IPS-11a (cell line): ENCODE results near the gene PVALB.

Experiments
- H3K4me3 ChIP-seq: one replicate; pipeline ENCODE4 v1.5.1; 2013; ENCODE audit warnings: low read depth, low read length, control low read depth

PVALB gene

DNA sequence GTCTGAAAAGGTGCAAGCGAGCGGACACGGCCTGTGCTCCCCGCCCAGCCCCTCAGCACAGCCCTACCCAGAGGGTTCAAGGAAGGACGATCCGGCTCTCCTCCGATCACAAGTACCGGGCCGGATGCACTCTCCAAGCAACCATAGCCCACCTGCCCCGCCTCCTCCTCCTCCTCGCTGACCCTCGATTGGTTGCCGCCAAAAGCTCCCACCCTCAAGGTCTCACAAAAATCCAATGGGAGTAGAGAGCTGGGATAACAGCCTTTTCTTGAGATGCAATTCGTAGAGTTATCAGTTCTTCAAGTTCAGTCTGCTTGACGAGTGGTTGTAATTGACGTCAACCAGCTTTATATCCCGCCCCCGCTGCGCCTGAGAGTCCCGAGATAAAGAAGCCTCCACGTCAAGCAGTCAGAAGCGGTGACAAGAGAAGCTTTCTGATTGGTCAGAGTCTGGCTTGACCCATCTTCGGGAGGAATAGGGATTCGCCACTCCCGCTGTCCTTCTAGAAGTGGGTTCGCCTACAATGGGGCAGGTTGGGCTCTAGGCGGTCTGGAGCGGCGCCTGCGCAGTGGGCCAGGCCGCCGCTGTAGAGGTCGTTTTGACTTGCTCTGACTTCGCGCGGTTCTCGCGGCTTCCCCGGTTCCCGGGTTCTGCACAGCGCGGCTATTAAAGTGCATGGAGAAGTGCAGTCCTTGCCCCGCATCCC, 40.7 kb downstream of the PVALB start, which contains the start of gene IFT27:
TSS of gene IFT27 (minus strand) at position 156 of the 706 bp plus-strand sequence. CDS start 412 bp downstream, outside the sequence.
- peak within 1 kb of the TSS; percentile 69 for H3K4me3 ChIP-seq

DNA sequence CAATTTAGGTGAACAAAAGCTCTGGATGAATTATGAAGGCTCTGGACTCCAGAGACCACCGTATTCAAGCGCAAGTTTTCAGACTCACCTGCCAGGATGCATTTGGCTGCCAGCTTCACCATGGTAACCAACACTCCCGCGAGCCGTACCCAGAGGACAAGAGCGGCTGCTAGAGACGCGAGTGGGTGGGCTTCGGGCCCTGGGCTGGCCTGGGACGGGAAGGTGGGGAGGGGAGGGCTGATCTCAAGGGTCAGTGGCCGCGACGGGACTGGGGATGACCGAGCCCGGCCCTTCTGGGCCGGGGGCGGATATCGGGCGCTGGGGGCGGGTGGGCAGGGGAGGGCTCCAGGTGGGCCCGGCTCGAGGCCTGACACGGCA, 41.3 kb downstream of the PVALB start:
- peak overlapping the region; percentile 69 for H3K4me3 ChIP-seq

DNA sequence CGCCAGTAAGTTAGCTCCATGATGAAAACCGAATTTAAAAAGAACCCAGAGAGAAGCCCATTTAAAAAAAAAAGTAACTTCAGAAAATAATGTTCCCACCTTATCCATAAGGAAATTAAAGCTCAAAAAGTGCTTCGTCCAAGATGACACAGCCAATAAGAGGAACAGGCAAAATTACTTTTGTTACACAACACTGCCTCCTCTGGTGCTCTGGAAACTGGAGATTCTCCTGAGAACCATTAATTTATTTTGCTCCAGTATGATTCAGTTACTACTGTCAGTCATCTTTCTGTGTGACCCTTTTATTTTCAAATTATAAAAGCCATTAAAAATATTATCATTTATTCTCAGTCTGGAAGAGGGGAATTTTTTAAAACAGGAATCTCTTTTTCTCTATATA, 42.9 kb downstream of the PVALB start:
- H3K4me3 ChIP-seq = no peak overlapping the region

DNA sequence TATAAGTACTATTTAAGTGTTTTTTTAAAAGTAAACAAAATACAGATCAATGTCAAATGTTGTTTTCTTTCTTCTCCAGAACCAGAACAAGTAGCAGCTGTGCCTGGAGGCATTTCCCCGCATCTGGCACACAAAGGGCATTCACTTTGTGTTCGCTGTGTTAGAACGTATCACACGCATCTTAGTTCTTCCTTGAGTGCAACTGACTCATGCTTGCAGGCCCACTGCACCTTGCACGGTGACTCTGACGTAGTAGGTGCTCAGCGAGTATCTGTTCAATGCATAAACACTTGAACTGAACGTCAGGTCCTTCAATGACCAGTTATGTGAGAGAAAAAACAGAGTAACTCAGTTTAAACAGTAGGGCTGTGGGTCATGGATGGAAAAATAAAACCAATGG, 44.4 kb downstream of the PVALB start:
- no peak overlapping the region for H3K4me3 ChIP-seq

DNA sequence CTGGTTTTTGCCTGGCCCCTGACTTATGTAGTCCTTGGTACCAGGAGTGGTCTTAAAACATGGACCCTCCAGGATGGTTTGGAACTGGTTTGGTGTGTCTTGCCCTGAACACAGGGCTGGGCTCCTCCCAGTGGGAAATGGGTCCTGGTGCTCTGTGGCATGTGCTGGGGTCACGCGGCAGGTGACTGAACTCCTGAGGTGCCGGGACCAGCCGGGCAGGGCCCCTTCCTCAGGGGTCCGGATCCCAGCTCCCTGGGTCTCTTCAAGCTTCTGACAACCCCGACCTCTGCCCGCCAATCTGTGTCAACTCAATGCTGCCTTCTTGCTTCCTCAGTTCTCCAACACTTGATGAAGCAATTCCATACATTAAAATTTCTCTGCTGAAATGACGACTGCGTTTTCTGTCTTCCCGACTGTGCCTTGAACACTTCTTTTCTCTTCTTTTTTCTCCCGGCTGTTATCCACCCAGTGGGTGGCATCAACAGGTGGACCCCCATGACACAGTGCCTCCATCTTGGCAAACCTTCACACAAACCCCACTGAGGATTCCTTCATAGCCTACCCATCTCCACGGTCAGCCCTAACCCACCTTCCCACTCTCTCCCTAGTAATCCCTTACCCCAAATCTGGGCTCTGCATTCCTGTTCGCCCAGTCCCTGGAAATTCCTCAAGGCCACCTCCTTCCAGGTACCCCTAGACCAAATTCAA, 45.3 kb downstream of the PVALB start:
- no peak overlapping the region for H3K4me3 ChIP-seq

DNA sequence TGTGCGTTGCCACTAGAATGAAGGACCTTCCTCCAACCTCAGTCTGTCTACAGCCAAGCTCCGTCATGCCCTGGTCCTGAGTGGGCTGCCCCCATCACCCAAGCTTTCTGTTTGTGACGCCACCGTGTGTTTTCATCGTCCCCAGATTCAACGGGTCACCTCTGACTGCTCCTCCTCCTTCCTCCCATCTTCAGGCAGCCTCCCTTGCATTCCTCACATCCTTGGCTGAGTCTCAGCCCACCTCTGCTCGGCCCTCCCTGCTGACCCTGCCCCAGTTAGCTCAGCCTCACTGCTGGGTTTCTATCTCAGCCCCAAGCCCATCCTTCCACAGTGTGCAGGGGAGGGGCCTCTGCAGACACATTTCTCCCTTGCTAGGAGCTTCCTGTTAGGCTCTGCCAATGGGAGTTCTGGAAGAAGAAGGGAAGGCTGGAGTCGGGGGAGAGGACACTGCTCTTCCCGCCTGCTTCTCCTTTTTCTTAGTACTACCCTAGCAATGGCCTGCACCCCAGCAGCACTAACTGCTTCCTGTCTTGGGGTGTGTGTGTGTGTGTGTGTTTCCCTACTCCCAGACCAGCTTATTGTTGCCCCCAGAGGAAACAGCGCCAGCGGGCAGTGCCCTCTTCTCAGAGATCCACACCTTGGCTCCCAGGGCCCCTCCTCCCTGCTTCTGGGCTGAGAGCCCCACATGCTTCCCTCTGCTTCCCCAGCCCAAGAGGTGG, 46.2 kb downstream of the PVALB start:
- H3K4me3 ChIP-seq = no peak overlapping the region

DNA sequence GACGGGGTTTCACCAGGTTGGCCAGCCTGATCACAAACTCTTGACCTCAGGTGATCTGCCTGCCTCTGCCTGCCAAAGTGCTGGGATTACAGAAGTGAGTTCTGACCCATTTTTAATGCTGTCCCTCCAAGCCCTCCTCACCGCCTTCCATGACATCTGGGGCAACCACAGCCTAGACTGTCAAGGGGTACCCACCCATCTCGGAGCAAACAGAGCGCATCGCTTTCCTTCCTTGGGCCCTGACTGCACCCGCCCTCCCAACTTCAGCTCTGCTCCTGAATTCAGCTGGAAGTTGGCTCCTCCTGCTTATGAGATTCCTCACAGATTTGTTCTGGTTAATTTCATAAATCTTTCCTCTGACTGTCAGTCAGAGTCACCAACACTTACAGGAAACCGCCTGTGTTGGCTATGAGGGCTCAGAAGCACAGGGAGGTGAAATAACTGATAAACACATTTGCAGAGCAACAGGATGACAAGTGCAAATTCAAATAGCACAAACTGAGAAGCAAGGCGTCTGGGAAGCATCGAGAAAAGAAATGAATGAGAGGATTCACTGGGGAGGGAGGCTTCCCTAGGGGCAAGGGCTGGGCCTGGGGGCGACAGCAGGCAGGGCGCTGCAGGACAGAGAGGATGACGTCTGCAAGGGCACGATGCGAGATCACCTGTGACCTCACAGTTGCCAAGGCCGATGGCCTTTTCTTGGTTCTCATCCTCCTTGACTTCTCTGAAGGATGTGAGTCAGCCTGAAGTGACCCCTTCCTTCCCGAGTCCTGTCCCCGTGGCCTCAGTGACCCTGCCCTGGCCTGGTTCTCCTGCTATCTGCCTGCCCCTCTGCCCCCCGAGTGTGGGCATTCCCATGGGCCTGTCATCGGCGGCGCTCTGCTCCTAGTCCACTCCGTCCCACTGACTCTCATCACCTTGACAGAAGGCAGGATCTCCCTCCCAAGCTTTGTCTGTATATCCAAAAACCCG, 47.0 kb downstream of the PVALB start:
- H3K4me3 ChIP-seq = no peak overlapping the region

DNA sequence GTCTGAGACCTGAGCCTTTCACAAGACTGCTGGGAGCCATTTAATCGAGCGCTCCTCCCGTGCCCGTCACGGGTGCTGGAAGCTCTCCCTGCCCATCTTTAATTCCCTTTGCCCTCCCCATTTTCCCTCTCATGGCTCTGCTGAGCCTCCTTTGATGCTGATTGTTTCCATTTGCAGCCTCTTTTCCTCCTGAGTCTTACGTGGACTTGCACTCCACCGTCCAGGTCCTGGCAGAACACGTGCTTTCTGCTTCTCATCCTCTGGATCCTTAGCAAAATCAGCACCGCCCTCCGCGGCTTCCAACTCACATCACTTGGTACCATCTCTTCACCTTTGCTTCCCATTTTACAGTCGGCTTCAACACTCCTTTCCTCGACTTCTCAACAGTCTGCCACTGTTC, 48.2 kb downstream of the PVALB start:
- no peak overlapping the region for H3K4me3 ChIP-seq

DNA sequence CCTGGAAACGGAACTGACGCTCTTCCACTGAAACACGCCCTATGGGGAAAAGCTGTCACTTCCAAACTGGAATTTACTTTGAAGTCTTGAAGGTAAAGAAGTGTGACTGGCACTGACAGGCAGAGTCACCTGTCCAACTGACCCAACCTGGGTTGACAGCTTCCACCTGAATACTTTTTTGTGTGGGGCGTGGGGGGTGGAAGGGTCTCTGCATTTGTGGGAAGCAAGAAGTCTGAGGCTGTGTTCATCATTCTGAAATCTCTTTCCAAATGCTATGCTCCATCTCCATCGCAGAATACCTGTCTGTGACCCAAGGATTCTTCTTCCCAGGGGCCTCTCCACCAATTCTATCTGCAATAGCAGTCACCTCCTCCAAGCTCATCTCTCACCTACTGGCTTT, 48.7 kb downstream of the PVALB start:
- H3K4me3 ChIP-seq = no peak overlapping the region

DNA sequence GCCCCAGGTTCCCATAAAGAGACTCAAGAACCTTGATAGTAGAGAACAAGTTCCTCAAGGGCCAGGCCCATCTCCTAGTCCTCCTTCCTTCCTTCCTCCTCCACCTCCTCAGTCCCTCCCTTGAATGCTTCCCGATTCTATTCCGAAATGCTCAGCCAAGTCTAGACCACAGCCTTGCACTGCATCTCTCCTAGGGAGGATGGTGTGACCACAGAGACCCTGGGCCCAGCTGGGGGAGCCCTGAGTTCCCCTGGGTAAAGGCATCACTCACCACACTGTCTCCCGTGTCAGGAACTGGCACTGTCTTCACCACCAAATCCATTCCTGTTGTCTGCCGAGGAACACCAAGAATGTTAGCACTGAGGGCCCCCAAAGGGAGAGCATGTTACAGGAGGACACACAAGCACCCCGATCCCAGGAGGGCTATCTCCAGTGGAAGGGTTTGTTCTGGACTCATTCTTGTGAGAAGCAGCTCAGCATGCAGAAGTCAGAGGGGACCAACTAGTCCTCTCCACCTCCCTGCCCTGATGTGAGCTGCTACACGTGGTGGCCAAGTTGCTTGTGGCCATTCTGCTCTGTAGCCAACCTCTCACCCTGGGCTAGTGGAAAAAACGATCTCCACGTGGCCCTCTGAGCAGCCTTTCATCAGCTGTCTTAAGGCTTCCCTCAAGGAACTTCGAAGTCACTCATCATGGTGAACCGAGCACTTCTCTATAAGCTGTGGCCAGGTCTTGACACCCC, 49.6 kb downstream of the PVALB start:
- no peak overlapping the region for H3K4me3 ChIP-seq

DNA sequence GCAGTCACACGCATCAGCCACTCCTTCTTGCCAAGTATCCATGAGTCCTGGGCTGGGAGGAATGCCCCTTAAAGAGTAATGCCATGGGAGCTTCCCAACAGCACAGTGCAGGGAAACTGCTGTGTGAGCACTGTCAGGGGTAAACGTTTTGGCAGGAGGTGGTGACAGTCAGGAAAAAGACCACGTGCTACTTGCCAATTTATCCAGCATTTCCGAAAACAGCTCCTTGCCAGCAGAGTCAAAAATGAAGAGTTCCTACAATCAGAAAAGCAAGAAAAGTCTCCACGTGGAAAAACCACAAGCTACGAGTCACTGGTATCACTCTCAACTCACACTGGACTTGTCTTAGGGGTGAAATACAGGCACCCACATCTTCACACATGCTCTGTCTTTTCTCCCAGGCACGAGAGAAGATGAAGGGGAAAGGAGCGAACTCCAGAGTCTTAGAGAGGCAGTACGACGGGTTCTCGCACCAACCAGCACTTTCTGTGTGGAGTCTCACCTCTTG, 50.8 kb downstream of the PVALB start:
- H3K4me3 ChIP-seq = no peak overlapping the region

DNA sequence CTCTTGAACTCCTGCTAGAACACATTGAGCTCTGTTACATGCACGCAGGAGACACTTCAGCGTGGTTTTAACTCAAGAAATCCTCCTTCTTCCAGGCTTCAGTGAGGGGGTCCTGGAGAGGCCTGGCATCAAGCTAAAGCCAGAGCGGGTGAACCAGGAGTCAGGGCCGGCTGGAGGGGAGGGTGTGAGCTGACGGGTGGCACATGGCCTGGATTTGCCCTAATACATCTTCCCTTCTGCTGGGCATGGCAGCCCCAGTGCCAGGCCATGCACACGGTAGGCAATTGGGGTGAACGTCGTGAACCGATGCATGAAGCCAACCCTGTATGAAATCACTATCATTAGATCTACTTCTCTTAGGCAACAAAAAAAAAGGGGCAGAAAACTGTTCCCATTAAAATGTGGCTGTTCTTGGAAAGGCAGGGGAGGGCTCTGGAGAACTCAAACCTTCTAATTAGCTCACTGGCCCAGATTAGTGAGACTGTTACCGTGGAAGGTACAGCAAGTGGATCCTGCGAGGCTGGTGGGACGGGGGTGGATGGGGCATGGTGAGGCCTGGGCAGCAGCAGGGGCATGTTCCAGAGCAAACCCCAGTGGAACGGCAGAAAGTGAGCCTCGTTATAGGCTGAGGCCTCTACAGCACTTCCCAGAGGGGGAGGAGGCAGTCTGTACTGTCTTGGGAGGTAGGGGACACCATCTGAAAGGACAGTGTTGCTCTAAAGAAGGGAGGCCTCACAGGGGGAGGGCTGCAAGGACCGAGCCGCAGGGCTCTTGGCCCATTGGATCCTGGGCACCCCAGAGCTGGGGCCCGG, 51.5 kb downstream of the PVALB start:
- no peak overlapping the region for H3K4me3 ChIP-seq

DNA sequence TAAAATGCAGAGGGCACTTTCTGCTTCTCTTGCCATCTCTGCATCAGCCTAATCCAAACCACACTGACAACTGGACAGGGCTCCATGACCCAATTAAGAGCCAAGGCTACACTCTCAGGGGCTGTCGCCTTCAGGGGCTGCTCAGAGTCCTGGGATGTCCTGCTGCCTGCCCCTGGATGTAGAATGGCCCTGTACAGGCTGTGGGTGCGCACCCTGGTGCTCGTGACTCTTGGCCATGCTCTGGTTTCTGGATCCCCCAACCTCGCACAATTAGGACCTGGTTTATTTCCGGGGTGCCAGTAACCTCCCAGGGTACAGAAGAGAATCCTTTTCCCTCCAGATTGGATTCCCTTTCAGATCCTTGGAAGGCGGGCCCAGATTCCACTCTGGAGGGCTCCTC, 52.2 kb downstream of the PVALB start:
- no peak overlapping the region for H3K4me3 ChIP-seq

DNA sequence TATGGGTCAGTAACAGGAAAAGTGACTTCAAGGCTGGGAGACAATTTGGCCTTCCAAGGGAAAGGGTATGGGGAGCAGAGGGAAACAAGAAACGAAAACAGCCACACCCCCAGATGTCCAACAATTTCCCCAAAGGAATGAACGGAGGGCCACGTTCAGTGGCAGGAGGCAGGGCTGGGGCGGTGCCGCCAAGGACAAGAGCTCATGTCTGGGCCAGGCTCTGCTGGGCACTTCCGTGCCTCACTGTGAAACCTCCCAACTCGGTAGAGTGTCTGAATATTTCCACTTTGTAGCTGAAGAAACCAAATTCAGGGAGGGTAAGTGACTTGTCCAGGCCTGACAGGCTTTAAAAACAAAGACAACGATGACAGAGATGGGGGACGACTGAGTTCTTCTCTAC, 52.8 kb downstream of the PVALB start:
- H3K4me3 ChIP-seq = no peak overlapping the region

DNA sequence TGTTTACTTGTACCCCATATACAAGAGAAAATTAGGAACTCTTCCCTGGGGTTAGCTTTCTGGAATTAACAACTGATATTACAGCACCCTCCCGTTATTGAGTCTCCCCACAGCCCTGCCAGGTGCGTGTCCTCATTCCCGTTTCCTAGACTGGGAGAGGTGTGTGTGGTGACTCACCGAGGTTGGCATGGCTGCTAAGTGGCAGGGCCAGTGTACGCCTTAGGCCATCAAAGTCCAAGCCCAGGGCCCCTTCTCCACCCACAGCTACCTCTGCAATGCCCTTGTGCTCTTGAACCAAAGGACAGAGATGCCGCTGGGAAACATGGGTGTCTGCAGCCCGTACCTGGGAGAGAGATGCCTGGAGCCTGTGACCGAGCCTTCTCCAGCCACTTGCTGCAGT, 53.3 kb downstream of the PVALB start:
- no peak overlapping the region for H3K4me3 ChIP-seq

DNA sequence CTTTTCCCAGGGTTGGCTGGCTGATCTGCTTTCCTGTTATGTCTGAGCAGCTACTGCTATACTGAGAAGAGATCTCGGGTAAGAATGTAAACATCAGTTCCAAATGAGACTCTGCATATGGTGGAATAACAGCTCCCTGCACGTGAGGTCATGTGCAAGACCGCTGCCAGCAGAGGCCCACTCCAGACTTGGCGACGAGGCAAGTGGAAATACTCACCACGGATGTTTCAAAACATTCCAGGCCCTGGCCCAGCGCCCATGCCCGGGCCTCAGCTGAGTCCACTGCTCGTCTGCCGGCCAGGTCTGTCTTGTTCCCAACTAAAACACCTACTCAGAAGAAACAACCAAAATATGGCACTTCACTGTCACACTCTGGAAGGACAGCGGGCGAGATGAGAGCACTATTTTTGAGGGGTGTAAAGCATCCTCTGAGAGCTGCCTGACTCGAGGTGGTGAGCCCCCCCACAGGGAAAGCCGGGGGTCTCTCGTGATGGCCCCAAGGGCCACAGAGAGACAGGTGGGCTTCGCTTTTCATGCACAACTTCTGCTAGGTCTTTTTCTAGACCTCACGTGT, 54.1 kb downstream of the PVALB start:
- H3K4me3 ChIP-seq = no peak overlapping the region

DNA sequence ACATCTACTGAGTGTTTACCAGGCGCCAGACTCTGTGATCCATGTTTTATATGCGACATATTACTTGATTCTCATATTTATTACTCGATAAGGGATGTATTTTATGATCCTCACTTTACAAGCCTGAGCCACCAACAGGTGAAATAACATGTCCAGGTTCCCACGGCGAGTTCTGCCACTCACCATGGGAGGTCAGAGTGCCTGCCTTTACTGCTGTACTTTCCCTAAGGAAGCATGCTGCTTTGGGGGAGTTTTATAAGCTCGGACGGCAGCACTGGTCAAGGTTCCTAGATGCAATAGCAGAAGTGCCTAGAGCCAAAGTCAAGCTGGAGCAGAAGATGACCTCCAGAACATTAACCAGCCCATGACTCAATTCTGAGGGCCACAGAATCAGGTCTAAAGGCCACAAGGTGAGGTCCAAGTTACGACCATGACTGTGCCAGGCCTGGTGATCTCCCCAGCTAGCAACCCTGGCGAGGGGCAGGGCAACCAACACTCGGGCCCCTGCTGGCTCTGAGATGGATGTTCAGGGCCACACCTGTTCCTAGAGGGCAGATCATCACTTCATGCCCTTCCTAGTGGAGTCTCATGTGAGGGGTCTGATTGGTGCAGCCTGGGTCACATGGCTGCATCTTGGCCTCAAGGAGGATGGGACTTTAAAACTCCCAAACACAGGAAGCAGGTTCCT, 55.1 kb downstream of the PVALB start:
- H3K4me3 ChIP-seq = no peak overlapping the region

DNA sequence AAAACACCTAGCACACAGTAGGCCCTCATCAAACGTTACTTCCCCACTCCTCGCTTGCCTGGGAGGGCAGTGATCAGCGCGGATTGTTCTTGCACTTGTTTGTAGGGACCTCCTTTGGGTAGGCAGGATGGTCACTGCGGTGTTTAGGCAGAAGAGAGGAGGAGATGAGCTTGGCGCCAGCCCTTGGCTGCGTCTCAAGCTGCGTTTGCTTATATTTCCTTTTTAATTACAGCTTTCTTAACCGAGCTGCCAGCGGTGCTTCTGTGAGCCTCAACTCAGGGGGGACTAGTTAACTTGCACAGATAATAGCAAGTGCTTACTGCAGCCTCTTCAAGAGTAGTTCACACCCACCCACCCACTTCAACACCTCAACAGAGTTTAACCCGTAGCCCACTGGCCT, 56.0 kb downstream of the PVALB start:
- no peak overlapping the region for H3K4me3 ChIP-seq
